GM23338 (cell line): ENCODE results near the gene MYPOP.

Experiments used
- EZH2 ChIP-seq: fragments of 200-600 bp; sonication (generic); IDR thresholded peaks from one replicate; pipeline ENCODE4 v1.8.0; 2017; ENCODE audit warnings: antibody characterized with exemption, mild to moderate bottlenecking, low read depth; ENCODE audit not compliant: unreplicated experiment
- JUNB ChIP-seq: IDR thresholded peaks from one replicate; pipeline ENCODE4 v1.6.1; 2016; ENCODE audit warnings: antibody characterized with exemption; ENCODE audit not compliant: unreplicated experiment
- POLR2AphosphoS5 ChIP-seq: IDR thresholded peaks from 2 replicates; pipeline ENCODE4 v1.6.1; 2016; ENCODE audit warnings: antibody characterized with exemption, low read depth
- TF ChIP-seq, protein P1 (sequence below), 2 experiments: fragments of 200-600 bp in 1 of 2; sonication (generic) in 1 of 2; conservative IDR thresholded peaks; 2 replicates each; pipeline versions ENCODE4 v1.5.1 to v1.6.1; 2016 to 2017; ENCODE audit warnings: antibody characterized with exemption in 2 of 2, low read depth in 2 of 2, mild to moderate bottlenecking in 2 of 2, moderate library complexity in 1 of 2
- TF ChIP-seq, protein P2 (sequence below): fragments of 250-450 bp; sonication (Bioruptor Pico); IDR thresholded peaks from 2 replicates; pipeline ENCODE4 v1.5.0; 2020; ENCODE audit warnings: mild to moderate bottlenecking, moderate library complexity

DNA sequence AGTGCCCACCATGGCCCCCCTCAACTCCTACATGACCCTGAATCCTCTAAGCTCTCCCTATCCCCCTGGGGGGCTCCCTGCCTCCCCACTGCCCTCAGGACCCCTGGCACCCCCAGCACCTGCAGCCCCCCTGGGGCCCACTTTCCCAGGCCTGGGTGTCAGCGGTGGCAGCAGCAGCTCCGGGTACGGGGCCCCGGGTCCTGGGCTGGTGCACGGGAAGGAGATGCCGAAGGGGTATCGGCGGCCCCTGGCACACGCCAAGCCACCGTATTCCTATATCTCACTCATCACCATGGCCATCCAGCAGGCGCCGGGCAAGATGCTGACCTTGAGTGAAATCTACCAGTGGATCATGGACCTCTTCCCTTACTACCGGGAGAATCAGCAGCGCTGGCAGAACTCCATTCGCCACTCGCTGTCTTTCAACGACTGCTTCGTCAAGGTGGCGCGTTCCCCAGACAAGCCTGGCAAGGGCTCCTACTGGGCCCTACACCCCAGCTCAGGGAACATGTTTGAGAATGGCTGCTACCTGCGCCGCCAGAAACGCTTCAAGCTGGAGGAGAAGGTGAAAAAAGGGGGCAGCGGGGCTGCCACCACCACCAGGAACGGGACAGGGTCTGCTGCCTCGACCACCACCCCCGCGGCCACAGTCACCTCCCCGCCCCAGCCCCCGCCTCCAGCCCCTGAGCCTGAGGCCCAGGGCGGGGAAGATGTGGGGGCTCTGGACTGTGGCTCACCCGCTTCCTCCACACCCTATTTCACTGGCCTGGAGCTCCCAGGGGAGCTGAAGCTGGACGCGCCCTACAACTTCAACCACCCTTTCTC is 30.1 kb downstream of the MYPOP start:
- TF ChIP-seq, protein P1, sequence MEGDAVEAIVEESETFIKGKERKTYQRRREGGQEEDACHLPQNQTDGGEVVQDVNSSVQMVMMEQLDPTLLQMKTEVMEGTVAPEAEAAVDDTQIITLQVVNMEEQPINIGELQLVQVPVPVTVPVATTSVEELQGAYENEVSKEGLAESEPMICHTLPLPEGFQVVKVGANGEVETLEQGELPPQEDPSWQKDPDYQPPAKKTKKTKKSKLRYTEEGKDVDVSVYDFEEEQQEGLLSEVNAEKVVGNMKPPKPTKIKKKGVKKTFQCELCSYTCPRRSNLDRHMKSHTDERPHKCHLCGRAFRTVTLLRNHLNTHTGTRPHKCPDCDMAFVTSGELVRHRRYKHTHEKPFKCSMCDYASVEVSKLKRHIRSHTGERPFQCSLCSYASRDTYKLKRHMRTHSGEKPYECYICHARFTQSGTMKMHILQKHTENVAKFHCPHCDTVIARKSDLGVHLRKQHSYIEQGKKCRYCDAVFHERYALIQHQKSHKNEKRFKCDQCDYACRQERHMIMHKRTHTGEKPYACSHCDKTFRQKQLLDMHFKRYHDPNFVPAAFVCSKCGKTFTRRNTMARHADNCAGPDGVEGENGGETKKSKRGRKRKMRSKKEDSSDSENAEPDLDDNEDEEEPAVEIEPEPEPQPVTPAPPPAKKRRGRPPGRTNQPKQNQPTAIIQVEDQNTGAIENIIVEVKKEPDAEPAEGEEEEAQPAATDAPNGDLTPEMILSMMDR (conservative IDR thresholded peaks at IDR 0.05; ENCODE audit: low read depth in 2 of 2) = no peak
- TF ChIP-seq POLR2AphosphoS5 = no peak
- TF ChIP-seq JUNB = no peak
- TF ChIP-seq, protein P2, sequence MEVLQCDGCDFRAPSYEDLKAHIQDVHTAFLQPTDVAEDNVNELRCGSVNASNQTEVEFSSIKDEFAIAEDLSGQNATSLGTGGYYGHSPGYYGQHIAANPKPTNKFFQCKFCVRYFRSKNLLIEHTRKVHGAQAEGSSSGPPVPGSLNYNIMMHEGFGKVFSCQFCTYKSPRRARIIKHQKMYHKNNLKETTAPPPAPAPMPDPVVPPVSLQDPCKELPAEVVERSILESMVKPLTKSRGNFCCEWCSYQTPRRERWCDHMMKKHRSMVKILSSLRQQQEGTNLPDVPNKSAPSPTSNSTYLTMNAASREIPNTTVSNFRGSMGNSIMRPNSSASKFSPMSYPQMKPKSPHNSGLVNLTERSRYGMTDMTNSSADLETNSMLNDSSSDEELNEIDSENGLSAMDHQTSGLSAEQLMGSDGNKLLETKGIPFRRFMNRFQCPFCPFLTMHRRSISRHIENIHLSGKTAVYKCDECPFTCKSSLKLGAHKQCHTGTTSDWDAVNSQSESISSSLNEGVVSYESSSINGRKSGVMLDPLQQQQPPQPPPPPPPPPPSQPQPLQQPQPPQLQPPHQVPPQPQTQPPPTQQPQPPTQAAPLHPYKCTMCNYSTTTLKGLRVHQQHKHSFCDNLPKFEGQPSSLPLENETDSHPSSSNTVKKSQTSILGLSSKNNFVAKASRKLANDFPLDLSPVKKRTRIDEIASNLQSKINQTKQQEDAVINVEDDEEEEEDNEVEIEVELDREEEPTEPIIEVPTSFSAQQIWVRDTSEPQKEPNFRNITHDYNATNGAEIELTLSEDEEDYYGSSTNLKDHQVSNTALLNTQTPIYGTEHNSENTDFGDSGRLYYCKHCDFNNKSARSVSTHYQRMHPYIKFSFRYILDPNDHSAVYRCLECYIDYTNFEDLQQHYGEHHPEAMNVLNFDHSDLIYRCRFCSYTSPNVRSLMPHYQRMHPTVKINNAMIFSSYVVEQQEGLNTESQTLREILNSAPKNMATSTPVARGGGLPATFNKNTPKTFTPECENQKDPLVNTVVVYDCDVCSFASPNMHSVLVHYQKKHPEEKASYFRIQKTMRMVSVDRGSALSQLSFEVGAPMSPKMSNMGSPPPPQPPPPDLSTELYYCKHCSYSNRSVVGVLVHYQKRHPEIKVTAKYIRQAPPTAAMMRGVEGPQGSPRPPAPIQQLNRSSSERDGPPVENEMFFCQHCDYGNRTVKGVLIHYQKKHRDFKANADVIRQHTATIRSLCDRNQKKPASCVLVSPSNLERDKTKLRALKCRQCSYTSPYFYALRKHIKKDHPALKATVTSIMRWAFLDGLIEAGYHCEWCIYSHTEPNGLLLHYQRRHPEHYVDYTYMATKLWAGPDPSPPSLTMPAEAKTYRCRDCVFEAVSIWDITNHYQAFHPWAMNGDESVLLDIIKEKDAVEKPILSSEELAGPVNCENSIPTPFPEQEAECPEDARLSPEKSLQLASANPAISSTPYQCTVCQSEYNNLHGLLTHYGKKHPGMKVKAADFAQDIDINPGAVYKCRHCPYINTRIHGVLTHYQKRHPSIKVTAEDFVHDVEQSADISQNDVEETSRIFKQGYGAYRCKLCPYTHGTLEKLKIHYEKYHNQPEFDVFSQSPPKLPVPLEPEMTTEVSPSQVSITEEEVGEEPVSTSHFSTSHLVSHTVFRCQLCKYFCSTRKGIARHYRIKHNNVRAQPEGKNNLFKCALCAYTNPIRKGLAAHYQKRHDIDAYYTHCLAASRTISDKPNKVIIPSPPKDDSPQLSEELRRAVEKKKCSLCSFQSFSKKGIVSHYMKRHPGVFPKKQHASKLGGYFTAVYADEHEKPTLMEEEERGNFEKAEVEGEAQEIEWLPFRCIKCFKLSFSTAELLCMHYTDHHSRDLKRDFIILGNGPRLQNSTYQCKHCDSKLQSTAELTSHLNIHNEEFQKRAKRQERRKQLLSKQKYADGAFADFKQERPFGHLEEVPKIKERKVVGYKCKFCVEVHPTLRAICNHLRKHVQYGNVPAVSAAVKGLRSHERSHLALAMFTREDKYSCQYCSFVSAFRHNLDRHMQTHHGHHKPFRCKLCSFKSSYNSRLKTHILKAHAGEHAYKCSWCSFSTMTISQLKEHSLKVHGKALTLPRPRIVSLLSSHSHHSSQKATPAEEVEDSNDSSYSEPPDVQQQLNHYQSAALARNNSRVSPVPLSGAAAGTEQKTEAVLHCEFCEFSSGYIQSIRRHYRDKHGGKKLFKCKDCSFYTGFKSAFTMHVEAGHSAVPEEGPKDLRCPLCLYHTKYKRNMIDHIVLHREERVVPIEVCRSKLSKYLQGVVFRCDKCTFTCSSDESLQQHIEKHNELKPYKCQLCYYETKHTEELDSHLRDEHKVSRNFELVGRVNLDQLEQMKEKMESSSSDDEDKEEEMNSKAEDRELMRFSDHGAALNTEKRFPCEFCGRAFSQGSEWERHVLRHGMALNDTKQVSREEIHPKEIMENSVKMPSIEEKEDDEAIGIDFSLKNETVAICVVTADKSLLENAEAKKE (CRISPR knock-in tag) = no peak
- TF ChIP-seq EZH2 = no peak
